C4-2B (cell line): ENCODE results near the gene FJX1.

Experiments used
- ZFX ChIP-seq: fragments of 450-650 bp; IDR thresholded peaks from 2 replicates; pipeline ENCODE4 v1.6.1; 2017
- TF ChIP-seq, protein P1 (sequence below): fragments of 450-650 bp; conservative IDR thresholded peaks from 2 replicates; pipeline ENCODE4 v1.5.1; 2017; ENCODE audit warnings: mild to moderate bottlenecking

DNA sequence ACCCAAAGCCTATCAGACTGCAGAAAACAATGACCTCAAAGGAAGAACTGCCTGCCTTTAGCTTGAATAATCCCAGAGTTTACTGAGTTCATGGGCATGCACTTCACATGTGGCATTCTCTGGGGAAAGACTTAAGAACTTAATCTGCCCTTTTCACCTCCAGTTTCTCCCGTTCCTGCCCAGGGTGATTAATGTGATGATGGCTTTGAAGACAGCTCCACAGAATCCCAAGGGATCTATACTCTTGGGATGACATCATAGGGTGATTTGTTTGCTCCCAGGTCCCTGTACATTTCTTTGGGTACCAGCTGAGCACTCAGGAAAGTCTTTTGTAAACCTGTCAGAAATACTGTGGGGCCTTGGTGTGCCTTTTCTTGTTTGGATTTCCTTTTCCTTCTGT lies 14.0 kb downstream of the FJX1 start:
- TF ChIP-seq, protein P1, sequence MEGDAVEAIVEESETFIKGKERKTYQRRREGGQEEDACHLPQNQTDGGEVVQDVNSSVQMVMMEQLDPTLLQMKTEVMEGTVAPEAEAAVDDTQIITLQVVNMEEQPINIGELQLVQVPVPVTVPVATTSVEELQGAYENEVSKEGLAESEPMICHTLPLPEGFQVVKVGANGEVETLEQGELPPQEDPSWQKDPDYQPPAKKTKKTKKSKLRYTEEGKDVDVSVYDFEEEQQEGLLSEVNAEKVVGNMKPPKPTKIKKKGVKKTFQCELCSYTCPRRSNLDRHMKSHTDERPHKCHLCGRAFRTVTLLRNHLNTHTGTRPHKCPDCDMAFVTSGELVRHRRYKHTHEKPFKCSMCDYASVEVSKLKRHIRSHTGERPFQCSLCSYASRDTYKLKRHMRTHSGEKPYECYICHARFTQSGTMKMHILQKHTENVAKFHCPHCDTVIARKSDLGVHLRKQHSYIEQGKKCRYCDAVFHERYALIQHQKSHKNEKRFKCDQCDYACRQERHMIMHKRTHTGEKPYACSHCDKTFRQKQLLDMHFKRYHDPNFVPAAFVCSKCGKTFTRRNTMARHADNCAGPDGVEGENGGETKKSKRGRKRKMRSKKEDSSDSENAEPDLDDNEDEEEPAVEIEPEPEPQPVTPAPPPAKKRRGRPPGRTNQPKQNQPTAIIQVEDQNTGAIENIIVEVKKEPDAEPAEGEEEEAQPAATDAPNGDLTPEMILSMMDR, result no peak
- no peak for TF ChIP-seq ZFX
